ENCODE results near the gene JKAMP. TPM values are rescaled to one million over a fixed set of nuclear protein-coding genes. Genes with fewer than 3 reads are reported as not detected.

JKAMP gene
- total and polyA plus RNA-seq, 4 donors, result 19.7 to 65.1 (median 32.5) TPM

DNA sequence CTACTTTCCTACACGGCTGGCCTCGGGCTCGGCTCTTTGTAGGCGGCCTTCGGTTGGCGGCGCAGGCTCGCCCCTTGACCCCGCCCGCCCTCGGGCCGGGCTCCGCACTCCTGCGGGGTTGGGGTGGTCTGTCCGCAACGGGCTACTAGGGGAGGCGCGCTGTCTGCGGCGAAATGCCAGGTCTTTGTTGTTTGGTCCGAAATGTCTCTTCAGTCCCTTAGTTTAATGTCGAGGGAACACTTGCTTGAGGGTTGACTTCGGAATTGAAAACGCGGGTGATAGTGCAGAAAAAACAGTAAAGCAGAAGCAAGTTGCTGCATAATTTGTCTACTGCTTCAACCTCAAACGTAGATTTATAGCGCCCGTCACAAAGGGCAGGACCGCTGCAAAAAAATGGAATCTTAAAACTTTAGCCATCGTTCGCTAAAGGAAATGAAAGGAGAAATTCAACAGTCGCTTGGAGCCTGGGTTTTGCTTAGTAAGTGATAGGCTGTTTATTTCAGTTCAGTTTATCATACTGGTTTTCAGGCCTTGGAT, 390 bp downstream of the JKAMP start:
- Histone ChIP-seq H3K9ac (ENCODE audit: low read depth in 1 of 2, low read length in 2 of 2) (peak overlapping the region; percentile 63 to 70), H3K4me1 (ENCODE audit: control insufficient read depth in 4 of 4, insufficient read depth in 4 of 4, low read length in 3 of 4) (peaks cover 5 to 38% (median 26%) of the 10 kb centered on the region in 4 donors), H3K9me3 (ENCODE audit: control insufficient read depth in 4 of 4, low read length in 3 of 4) (no peaks in the 10 kb centered on the region), H3K27ac (ENCODE audit: low read depth in 1 of 2, low read length in 2 of 2) (peak overlapping the region; percentile 93 to 98), H3K36me3 (ENCODE audit: control insufficient read depth in 4 of 4, insufficient read depth in 3 of 4, low read depth in 1 of 4, low read length in 3 of 4) (peaks cover 0 to 21% (median 13%) of the 10 kb centered on the region in 4 donors), H3K27me3 (ENCODE audit: control insufficient read depth in 4 of 4, insufficient read depth in 4 of 4, low read length in 3 of 4) (no peaks in the 10 kb centered on the region), H3K4me3 (ENCODE audit: low read depth in 1 of 3, low read length in 3 of 3) (peak overlapping the region; percentile 61 to 74 (median 69))
- under 1% methylated on average over 32 of the region's 32 CpGs for WGBS
- no peak for DNase-seq (ENCODE audit: low spot score)
- peak in 1 of 2 donors; percentile 13 for TF ChIP-seq RXRA (IDR thresholded peaks at IDR 0.05)
- TF ChIP-seq, protein P1, sequence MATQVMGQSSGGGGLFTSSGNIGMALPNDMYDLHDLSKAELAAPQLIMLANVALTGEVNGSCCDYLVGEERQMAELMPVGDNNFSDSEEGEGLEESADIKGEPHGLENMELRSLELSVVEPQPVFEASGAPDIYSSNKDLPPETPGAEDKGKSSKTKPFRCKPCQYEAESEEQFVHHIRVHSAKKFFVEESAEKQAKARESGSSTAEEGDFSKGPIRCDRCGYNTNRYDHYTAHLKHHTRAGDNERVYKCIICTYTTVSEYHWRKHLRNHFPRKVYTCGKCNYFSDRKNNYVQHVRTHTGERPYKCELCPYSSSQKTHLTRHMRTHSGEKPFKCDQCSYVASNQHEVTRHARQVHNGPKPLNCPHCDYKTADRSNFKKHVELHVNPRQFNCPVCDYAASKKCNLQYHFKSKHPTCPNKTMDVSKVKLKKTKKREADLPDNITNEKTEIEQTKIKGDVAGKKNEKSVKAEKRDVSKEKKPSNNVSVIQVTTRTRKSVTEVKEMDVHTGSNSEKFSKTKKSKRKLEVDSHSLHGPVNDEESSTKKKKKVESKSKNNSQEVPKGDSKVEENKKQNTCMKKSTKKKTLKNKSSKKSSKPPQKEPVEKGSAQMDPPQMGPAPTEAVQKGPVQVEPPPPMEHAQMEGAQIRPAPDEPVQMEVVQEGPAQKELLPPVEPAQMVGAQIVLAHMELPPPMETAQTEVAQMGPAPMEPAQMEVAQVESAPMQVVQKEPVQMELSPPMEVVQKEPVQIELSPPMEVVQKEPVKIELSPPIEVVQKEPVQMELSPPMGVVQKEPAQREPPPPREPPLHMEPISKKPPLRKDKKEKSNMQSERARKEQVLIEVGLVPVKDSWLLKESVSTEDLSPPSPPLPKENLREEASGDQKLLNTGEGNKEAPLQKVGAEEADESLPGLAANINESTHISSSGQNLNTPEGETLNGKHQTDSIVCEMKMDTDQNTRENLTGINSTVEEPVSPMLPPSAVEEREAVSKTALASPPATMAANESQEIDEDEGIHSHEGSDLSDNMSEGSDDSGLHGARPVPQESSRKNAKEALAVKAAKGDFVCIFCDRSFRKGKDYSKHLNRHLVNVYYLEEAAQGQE (IDR thresholded peaks at IDR 0.05), result no peak
- no peak for TF ChIP-seq HNF4A (conservative IDR thresholded peaks at IDR 0.05)
- TF ChIP-seq YY1 (IDR thresholded peaks at IDR 0.05), result peak; percentile 73
- no peak for TF ChIP-seq RAD21 (IDR thresholded peaks at IDR 0.05)
- TF ChIP-seq FOXA2 (IDR thresholded peaks at IDR 0.05), result no peak
- TF ChIP-seq NR2F2 (IDR thresholded peaks at IDR 0.05), result peak; percentile 55

DNA sequence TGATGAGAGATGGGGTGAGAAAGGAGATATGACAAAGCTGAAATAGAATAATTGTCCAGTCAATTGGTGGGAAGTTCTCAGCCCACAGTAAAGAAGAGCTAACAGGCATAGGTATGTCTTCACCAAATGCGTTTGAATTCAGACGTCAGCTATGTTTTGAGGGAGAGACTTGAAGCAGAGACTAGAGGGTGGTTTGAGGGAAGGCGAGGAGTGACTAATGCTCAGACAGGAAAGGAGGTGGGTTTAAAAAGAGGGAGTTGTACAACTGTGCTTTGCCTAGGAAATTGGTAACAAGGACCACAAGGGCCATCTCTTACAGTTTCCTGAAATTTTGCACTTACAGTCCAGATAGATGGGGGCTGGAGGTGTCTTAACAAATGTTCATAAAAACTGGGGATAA, 6.4 kb downstream of the JKAMP start:
- Histone ChIP-seq H3K9ac (ENCODE audit: low read depth in 1 of 2, low read length in 2 of 2) (no peak overlapping the region), H3K4me3 (ENCODE audit: low read depth in 1 of 3, low read length in 3 of 3) (no peak overlapping the region), H3K36me3 (ENCODE audit: control insufficient read depth in 4 of 4, insufficient read depth in 3 of 4, low read depth in 1 of 4, low read length in 3 of 4) (peaks cover 2 to 57% (median 26%) of the 10 kb centered on the region in 4 donors), H3K27ac (ENCODE audit: low read depth in 1 of 2, low read length in 2 of 2) (no peak overlapping the region), H3K4me1 (ENCODE audit: control insufficient read depth in 4 of 4, insufficient read depth in 4 of 4, low read length in 3 of 4) (peaks cover 0 to 11% (median 3%) of the 10 kb centered on the region in 4 donors), H3K27me3 (ENCODE audit: control insufficient read depth in 4 of 4, insufficient read depth in 4 of 4, low read length in 3 of 4) (no peaks in the 10 kb centered on the region), H3K9me3 (ENCODE audit: control insufficient read depth in 4 of 4, low read length in 3 of 4) (no peaks in the 10 kb centered on the region)
- TF ChIP-seq FOXA2 (IDR thresholded peaks at IDR 0.05) (no peak), SP1 (IDR thresholded peaks at IDR 0.05) (no peak), GABPA (IDR thresholded peaks at IDR 0.05 in 1 of 2, conservative IDR thresholded peaks at IDR 0.05 in 1 of 2) (no peak), JUND (IDR thresholded peaks at IDR 0.05) (no peak)
- TF ChIP-seq, protein P1 (IDR thresholded peaks at IDR 0.05), result no peak
- TF ChIP-seq, protein P2, sequence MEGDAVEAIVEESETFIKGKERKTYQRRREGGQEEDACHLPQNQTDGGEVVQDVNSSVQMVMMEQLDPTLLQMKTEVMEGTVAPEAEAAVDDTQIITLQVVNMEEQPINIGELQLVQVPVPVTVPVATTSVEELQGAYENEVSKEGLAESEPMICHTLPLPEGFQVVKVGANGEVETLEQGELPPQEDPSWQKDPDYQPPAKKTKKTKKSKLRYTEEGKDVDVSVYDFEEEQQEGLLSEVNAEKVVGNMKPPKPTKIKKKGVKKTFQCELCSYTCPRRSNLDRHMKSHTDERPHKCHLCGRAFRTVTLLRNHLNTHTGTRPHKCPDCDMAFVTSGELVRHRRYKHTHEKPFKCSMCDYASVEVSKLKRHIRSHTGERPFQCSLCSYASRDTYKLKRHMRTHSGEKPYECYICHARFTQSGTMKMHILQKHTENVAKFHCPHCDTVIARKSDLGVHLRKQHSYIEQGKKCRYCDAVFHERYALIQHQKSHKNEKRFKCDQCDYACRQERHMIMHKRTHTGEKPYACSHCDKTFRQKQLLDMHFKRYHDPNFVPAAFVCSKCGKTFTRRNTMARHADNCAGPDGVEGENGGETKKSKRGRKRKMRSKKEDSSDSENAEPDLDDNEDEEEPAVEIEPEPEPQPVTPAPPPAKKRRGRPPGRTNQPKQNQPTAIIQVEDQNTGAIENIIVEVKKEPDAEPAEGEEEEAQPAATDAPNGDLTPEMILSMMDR (IDR thresholded peaks at IDR 0.05; ENCODE audit: low read depth, low read length, missing input control), result no peak
- TF ChIP-seq, protein P3, sequence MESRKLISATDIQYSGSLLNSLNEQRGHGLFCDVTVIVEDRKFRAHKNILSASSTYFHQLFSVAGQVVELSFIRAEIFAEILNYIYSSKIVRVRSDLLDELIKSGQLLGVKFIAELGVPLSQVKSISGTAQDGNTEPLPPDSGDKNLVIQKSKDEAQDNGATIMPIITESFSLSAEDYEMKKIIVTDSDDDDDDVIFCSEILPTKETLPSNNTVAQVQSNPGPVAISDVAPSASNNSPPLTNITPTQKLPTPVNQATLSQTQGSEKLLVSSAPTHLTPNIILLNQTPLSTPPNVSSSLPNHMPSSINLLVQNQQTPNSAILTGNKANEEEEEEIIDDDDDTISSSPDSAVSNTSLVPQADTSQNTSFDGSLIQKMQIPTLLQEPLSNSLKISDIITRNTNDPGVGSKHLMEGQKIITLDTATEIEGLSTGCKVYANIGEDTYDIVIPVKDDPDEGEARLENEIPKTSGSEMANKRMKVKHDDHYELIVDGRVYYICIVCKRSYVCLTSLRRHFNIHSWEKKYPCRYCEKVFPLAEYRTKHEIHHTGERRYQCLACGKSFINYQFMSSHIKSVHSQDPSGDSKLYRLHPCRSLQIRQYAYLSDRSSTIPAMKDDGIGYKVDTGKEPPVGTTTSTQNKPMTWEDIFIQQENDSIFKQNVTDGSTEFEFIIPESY (IDR thresholded peaks at IDR 0.05), result no peak
- TF ChIP-seq, protein P4, sequence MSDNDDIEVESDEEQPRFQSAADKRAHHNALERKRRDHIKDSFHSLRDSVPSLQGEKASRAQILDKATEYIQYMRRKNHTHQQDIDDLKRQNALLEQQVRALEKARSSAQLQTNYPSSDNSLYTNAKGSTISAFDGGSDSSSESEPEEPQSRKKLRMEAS (IDR thresholded peaks at IDR 0.05), result no peak
- DNase-seq (ENCODE audit: low spot score), result no peak
- WGBS, result 92% methylated on average over 3 of the region's 3 CpGs
